HEK293T (cell line): Measurements from ENCODE around the gene UBAP2L.

ENCODE experiments used
- BHLHE40 ChIP-seq: fragments of 450-650 bp; IDR thresholded peaks from 2 replicates; pipeline ENCODE4 v1.6.1; 2016; ENCODE audit warnings: mild to moderate bottlenecking, moderate library complexity, borderline replicate concordance
- FOXA1 ChIP-seq: fragments of 450-650 bp; IDR thresholded peaks from 2 replicates; pipeline ENCODE4 v1.6.1; 2016; ENCODE audit warnings: mild to moderate bottlenecking
- FOXM1 ChIP-seq: fragments of 450-650 bp; IDR thresholded peaks from 2 replicates; pipeline ENCODE4 v1.6.1; 2017; ENCODE audit warnings: mild to moderate bottlenecking, borderline replicate concordance
- HDGF ChIP-seq: fragments of 450-650 bp; IDR thresholded peaks from 2 replicates; pipeline ENCODE4 v1.6.1; 2017; ENCODE audit warnings: antibody characterized with exemption, borderline replicate concordance
- NFRKB ChIP-seq: fragments of 450-650 bp; IDR thresholded peaks from 2 replicates; pipeline ENCODE4 v1.6.1; 2016; ENCODE audit warnings: mild to moderate bottlenecking, moderate library complexity
- SP1 ChIP-seq: fragments of 450-650 bp; IDR thresholded peaks from 2 replicates; pipeline ENCODE4 v1.6.1; 2017

DNA sequence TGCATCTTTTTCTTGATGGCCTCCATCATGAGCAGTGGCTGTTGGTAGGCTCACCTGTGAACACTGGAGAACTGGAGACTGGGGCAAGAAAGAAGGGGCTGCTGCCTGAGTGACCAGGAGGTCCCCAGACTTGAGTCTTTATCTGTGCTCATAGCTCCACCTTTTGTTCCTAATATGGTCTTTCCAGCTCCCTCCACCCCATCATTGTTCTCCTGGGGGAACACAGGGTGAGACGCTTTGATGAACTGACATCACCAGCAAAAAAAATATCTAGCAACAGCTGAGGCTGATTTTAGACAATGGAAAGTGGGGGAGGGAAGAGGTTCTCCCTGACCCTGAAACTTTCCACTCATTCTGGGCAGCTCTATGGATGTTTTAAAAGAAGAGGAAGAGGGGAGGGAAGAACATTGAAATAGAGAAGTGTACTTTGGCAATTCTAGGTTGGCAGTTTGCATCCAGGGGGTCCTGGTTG is 28.7 kb upstream of the UBAP2L start, which contains the start of gene TPM3:
- TF ChIP-seq HDGF (no peak), SP1 (no peak), NFRKB (no peak), BHLHE40 (no peak), FOXM1 (no peak), FOXA1 (no peak)
